HG03442 (cell line): ENCODE data around the gene SORCS2.

Experiments
- ATAC-seq: cut with Tn5 transposase; IDR thresholded peaks from one replicate; pipeline ENCODE4 v1.9.1; 2021; ENCODE audit warnings: mild to moderate bottlenecking, moderate library complexity; ENCODE audit not compliant: unreplicated experiment

SORCS2 gene

GRCh38 chr4:7668826-7669225 is 476.5 kb downstream of the SORCS2 start:
- no peak for ATAC-seq

- ATAC-seq, result no peak
Observed at GRCh38 chr4:7672601-7673000, 480.3 kb downstream of the SORCS2 start.

GRCh38 chr4:7673121-7673520 is 480.8 kb downstream of the SORCS2 start:
- ATAC-seq, result no peak

- no peak for ATAC-seq
Observed at GRCh38 chr4:7674706-7675105, 482.4 kb downstream of the SORCS2 start.

GRCh38 chr4:7675136-7675535 is 482.8 kb downstream of the SORCS2 start:
- ATAC-seq, result no peak

- ATAC-seq, result no peak
Observed at GRCh38 chr4:7675612-7676320, 483.4 kb downstream of the SORCS2 start.

GRCh38 chr4:7676398-7676922 is 484.1 kb downstream of the SORCS2 start:
- ATAC-seq, result no peak

GRCh38 chr4:7677086-7677485 is 484.7 kb downstream of the SORCS2 start:
- no peak for ATAC-seq

- no peak for ATAC-seq
Observed at GRCh38 chr4:7677799-7678301, 485.5 kb downstream of the SORCS2 start.

GRCh38 chr4:7678318-7678852 is 486.0 kb downstream of the SORCS2 start:
- no peak for ATAC-seq

GRCh38 chr4:7679406-7680040 is 487.2 kb downstream of the SORCS2 start:
- no peak for ATAC-seq

GRCh38 chr4:7680106-7680505 is 487.8 kb downstream of the SORCS2 start:
- ATAC-seq, result no peak

GRCh38 chr4:7680731-7681130 is 488.4 kb downstream of the SORCS2 start:
- ATAC-seq, result no peak

GRCh38 chr4:7683126-7683703 is 490.9 kb downstream of the SORCS2 start:
- no peak for ATAC-seq

GRCh38 chr4:7684294-7684693 is 492.0 kb downstream of the SORCS2 start:
- no peak for ATAC-seq

- ATAC-seq, result no peak
Observed at GRCh38 chr4:7686070-7686870, 493.9 kb downstream of the SORCS2 start.

GRCh38 chr4:7687006-7687405 is 494.7 kb downstream of the SORCS2 start:
- ATAC-seq, result no peak

GRCh38 chr4:7687796-7688195 is 495.5 kb downstream of the SORCS2 start:
- ATAC-seq, result no peak

GRCh38 chr4:7689773-7690693 is 497.7 kb downstream of the SORCS2 start:
- ATAC-seq, result no peak

GRCh38 chr4:7691061-7691460 is 498.7 kb downstream of the SORCS2 start:
- no peak for ATAC-seq
